GM23338 (cell line): ENCODE results near the gene CTRB1. TPM values are rescaled to one million over a fixed set of nuclear protein-coding genes. Genes with fewer than 3 reads are reported as not detected.
A peak's percentile ranks its signal among the peaks of the same experiment; 100 is the strongest.

Source experiments
- ATAC-seq: fragments of 200-7000 bp; cut with Tn5 transposase; 3 replicates; pipeline ENCODE4 v1.9.1; 2020
- DNase-seq: peaks from one replicate; pipeline ENCODE4 v3.0.0-alpha.2; 2015; ENCODE audit warnings: low spot score
- H2AFZ ChIP-seq: fragments of 200-600 bp; sonication (generic); 2 replicates; pipeline ENCODE4 v1.8.0; 2016; ENCODE audit warnings: antibody characterized with exemption, mild to moderate bottlenecking, moderate library complexity
- H3F3A ChIP-seq: fragments of 200-600 bp; sonication (generic); replicated peaks from 2 replicates; pipeline ENCODE4 v1.8.0; 2017; ENCODE audit warnings: antibody characterized with exemption, mixed run types, low read depth
- H3K27ac ChIP-seq: fragments of 200-600 bp; sonication (generic); 2 replicates; pipeline ENCODE4 v1.6.1; 2016; ENCODE audit warnings: low read depth
- H3K27me3 ChIP-seq: fragments of 200-600 bp; sonication (generic); 2 replicates; pipeline ENCODE4 v1.8.0; 2016; ENCODE audit warnings: mild to moderate bottlenecking, mixed run types, moderate library complexity; ENCODE audit not compliant: insufficient read depth
- H3K36me3 ChIP-seq: fragments of 200-600 bp; sonication (generic); 2 replicates; pipeline ENCODE4 v1.8.0; 2016; ENCODE audit warnings: mild to moderate bottlenecking; ENCODE audit not compliant: insufficient read depth
- H3K4me1 ChIP-seq: fragments of 200-600 bp; sonication (generic); 2 replicates; pipeline ENCODE4 v1.8.0; 2016; ENCODE audit warnings: mild to moderate bottlenecking, moderate library complexity; ENCODE audit not compliant: insufficient read depth
- H3K4me2 ChIP-seq: fragments of 200-600 bp; sonication (generic); 2 replicates; pipeline ENCODE4 v1.7.1; 2017; ENCODE audit warnings: mixed run types
- H3K4me3 ChIP-seq: fragments of 200-600 bp; sonication (generic); 2 replicates; pipeline ENCODE4 v1.6.1; 2016; ENCODE audit warnings: mixed run types
- H3K79me2 ChIP-seq: fragments of 200-600 bp; sonication (generic); replicated peaks from 2 replicates; pipeline ENCODE4 v1.8.0; 2017; ENCODE audit warnings: mild to moderate bottlenecking; ENCODE audit not compliant: insufficient read depth
- H3K9me2 ChIP-seq: fragments of 200-600 bp; sonication (generic); 2 replicates; pipeline ENCODE4 v1.8.0; 2017; ENCODE audit not compliant: insufficient read depth
- H4K20me1 ChIP-seq: fragments of 200-600 bp; sonication (generic); replicated peaks from 2 replicates; pipeline ENCODE4 v1.8.0; 2017; ENCODE audit warnings: mild to moderate bottlenecking; ENCODE audit not compliant: insufficient read depth
- H3K27ac Mint-ChIP-seq: 2 replicates; pipeline ENCODE4 v1.8.0; 2020; ENCODE audit warnings: inconsistent platforms, mild to moderate bottlenecking, moderate library complexity, mixed read lengths
- H3K27me3 Mint-ChIP-seq: 3 replicates; pipeline ENCODE4 v1.8.0; 2022; ENCODE audit warnings: low read depth, mild to moderate bottlenecking, moderate library complexity, mixed read lengths, inconsistent platforms; ENCODE audit not compliant: insufficient read depth, poor library complexity
- H3K36me3 Mint-ChIP-seq: 3 replicates; pipeline ENCODE4 v1.8.0; 2021; ENCODE audit warnings: low read depth, mild to moderate bottlenecking, inconsistent platforms, moderate library complexity, mixed read lengths
- H3K4me1 Mint-ChIP-seq: 3 replicates; pipeline ENCODE4 v1.8.0; 2020; ENCODE audit warnings: mild to moderate bottlenecking, inconsistent platforms, mixed read lengths
- H3K4me3 Mint-ChIP-seq: 3 replicates; pipeline ENCODE4 v1.8.0; 2021; ENCODE audit warnings: moderate library complexity, mild to moderate bottlenecking, inconsistent platforms, mixed read lengths
- H3K9me3 Mint-ChIP-seq: 3 replicates; pipeline ENCODE4 v1.8.0; 2020; ENCODE audit warnings: moderate library complexity, mild to moderate bottlenecking, inconsistent platforms, mixed read lengths
- CREB1 ChIP-seq: fragments of 250-450 bp; sonication (Bioruptor Pico); IDR thresholded peaks from 2 replicates; pipeline ENCODE4 v1.5.0; 2020; ENCODE audit warnings: low read depth, mild to moderate bottlenecking, moderate library complexity
- NANOG ChIP-seq: IDR thresholded peaks from 2 replicates; pipeline ENCODE4 v1.6.1; 2016; ENCODE audit warnings: antibody characterized with exemption, borderline replicate concordance
- STAT1 ChIP-seq: IDR thresholded peaks from one replicate; pipeline ENCODE4 v1.6.1; 2016; ENCODE audit warnings: antibody characterized with exemption; ENCODE audit not compliant: unreplicated experiment
- ZNF331 ChIP-seq: fragments of 250-450 bp; sonication (Bioruptor Pico); IDR thresholded peaks from 2 replicates; pipeline ENCODE4 v1.5.0; 2020; ENCODE audit warnings: low read depth, mild to moderate bottlenecking, moderate library complexity
- polyA plus RNA-seq: library from polyadenylated mRNA; unstranded; fragments of >200 nt; fragmentation: Nextera tagmentation; extraction: Ambion mirVana; gene quantifications from 2 replicates; pipeline ENCODE4 v1.2.1, GENCODE V29; 2016
- total RNA-seq: library from RNA; depleted of rRNA; stranded (reverse); fragments of >200 nt; shearing (Covaris generic); gene quantifications from 2 replicates; pipeline ENCODE4 v1.2.3, GENCODE V29; 2014
- TF ChIP-seq, protein P1 (sequence below): fragments of 250-450 bp; sonication (Bioruptor Pico); IDR thresholded peaks from 2 replicates; pipeline ENCODE4 v1.5.0; 2020; ENCODE audit warnings: mild to moderate bottlenecking, moderate library complexity

Gene CTRB1
- total and polyA plus RNA-seq, 2 experiments from 2014 or later, result not detected

DNA sequence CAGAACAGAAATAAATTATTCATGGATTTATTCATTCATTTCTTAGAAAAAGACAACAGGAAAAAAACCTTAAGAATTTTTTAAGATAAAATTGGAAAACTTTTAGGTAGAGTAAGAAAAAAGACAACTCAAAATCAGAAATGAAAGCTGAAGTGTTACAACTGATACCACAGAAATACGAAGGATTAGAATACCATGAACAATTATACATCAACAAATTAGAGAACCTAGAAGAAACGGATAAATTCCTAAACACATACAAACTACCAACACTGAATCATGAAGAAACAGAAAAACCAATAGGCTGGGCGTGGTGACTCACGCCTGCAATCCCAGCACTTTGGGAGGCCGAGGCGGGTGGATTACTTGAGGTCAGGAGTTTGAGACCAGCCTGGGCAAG, 39.6 kb upstream of the CTRB1 start:
- Histone ChIP-seq H3K27ac (no peak overlapping the region), H3K9me2 (no peaks in the 10 kb centered on the region), H3K27me3 (no peaks in the 10 kb centered on the region), H2AFZ (no peak overlapping the region), H3K79me2 (no peaks in the 10 kb centered on the region), H3F3A (no peaks in the 10 kb centered on the region), H4K20me1 (no peaks in the 10 kb centered on the region), H3K4me2 (no peak overlapping the region), H3K4me3 (no peak overlapping the region), H3K4me1 (no peaks in the 10 kb centered on the region), H3K36me3 (peaks cover 5% of the 10 kb centered on the region; the same call in 1 of the 2 replicates)
- Mint-ChIP-seq H3K36me3 (peaks cover 11% of the 10 kb centered on the region), H3K9me3 (peaks cover 26% of the 10 kb centered on the region), H3K4me3 (no peak overlapping the region), H3K4me1 (no peaks in the 10 kb centered on the region), H3K27me3 (peaks cover 3% of the 10 kb centered on the region), H3K27ac (no peak overlapping the region)
- TF ChIP-seq, protein P1, sequence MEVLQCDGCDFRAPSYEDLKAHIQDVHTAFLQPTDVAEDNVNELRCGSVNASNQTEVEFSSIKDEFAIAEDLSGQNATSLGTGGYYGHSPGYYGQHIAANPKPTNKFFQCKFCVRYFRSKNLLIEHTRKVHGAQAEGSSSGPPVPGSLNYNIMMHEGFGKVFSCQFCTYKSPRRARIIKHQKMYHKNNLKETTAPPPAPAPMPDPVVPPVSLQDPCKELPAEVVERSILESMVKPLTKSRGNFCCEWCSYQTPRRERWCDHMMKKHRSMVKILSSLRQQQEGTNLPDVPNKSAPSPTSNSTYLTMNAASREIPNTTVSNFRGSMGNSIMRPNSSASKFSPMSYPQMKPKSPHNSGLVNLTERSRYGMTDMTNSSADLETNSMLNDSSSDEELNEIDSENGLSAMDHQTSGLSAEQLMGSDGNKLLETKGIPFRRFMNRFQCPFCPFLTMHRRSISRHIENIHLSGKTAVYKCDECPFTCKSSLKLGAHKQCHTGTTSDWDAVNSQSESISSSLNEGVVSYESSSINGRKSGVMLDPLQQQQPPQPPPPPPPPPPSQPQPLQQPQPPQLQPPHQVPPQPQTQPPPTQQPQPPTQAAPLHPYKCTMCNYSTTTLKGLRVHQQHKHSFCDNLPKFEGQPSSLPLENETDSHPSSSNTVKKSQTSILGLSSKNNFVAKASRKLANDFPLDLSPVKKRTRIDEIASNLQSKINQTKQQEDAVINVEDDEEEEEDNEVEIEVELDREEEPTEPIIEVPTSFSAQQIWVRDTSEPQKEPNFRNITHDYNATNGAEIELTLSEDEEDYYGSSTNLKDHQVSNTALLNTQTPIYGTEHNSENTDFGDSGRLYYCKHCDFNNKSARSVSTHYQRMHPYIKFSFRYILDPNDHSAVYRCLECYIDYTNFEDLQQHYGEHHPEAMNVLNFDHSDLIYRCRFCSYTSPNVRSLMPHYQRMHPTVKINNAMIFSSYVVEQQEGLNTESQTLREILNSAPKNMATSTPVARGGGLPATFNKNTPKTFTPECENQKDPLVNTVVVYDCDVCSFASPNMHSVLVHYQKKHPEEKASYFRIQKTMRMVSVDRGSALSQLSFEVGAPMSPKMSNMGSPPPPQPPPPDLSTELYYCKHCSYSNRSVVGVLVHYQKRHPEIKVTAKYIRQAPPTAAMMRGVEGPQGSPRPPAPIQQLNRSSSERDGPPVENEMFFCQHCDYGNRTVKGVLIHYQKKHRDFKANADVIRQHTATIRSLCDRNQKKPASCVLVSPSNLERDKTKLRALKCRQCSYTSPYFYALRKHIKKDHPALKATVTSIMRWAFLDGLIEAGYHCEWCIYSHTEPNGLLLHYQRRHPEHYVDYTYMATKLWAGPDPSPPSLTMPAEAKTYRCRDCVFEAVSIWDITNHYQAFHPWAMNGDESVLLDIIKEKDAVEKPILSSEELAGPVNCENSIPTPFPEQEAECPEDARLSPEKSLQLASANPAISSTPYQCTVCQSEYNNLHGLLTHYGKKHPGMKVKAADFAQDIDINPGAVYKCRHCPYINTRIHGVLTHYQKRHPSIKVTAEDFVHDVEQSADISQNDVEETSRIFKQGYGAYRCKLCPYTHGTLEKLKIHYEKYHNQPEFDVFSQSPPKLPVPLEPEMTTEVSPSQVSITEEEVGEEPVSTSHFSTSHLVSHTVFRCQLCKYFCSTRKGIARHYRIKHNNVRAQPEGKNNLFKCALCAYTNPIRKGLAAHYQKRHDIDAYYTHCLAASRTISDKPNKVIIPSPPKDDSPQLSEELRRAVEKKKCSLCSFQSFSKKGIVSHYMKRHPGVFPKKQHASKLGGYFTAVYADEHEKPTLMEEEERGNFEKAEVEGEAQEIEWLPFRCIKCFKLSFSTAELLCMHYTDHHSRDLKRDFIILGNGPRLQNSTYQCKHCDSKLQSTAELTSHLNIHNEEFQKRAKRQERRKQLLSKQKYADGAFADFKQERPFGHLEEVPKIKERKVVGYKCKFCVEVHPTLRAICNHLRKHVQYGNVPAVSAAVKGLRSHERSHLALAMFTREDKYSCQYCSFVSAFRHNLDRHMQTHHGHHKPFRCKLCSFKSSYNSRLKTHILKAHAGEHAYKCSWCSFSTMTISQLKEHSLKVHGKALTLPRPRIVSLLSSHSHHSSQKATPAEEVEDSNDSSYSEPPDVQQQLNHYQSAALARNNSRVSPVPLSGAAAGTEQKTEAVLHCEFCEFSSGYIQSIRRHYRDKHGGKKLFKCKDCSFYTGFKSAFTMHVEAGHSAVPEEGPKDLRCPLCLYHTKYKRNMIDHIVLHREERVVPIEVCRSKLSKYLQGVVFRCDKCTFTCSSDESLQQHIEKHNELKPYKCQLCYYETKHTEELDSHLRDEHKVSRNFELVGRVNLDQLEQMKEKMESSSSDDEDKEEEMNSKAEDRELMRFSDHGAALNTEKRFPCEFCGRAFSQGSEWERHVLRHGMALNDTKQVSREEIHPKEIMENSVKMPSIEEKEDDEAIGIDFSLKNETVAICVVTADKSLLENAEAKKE (CRISPR knock-in tag), result no peak
- no peak for TF ChIP-seq CREB1 (CRISPR knock-in tag)
- TF ChIP-seq ZNF331, result no peak
- no peak for TF ChIP-seq STAT1
- no peak for DNase-seq
- ATAC-seq, result no peak

DNA sequence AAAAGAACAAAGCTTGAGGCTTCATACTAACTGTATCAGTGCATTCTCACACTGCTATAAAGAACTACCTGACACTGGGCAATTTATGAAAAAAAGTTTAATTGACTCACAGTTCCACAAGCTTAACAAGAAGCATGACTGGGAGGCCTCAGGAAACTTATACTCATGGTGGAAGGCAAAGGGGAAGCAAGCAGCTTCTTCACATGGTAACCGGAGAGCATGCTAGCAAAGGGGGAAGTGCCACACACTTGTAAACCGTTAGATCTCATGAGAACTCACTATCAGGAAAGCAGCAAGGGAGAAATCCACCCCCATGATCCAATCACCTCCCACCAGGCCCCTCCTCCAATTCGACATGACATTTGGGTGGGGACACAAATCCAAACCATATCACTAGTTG, 37.2 kb upstream of the CTRB1 start:
- no peaks in the 10 kb centered on the region for H3K27me3 ChIP-seq
- H3K79me2 ChIP-seq, result no peaks in the 10 kb centered on the region
- DNase-seq (no peak), ATAC-seq (no peak)
- H3K36me3 ChIP-seq, result peaks cover 3% of the 10 kb centered on the region; the same call in 1 of the 2 replicates
- no peaks in the 10 kb centered on the region for H3K36me3 Mint-ChIP-seq
- H3K27ac Mint-ChIP-seq, result no peak overlapping the region
- H3K4me1 Mint-ChIP-seq, result no peaks in the 10 kb centered on the region
- peaks cover 6% of the 10 kb centered on the region for H3K27me3 Mint-ChIP-seq
- TF ChIP-seq NANOG (no peak), STAT1 (no peak), ZNF331 (no peak)
- H3K27ac ChIP-seq, result no peak overlapping the region
- H3K4me3 ChIP-seq, result no peak overlapping the region
- no peaks in the 10 kb centered on the region for H4K20me1 ChIP-seq
- peaks cover 4% of the 10 kb centered on the region for H3K9me3 Mint-ChIP-seq
- H3K4me2 ChIP-seq, result no peak overlapping the region
- H3K4me3 Mint-ChIP-seq, result no peak overlapping the region
- H3K9me2 ChIP-seq, result no peaks in the 10 kb centered on the region
- H3F3A ChIP-seq, result no peaks in the 10 kb centered on the region
- H3K4me1 ChIP-seq, result no peaks in the 10 kb centered on the region
- 0 out of 2 replicates have a peak overlapping the region, but pooled peaks have one; percentile 6 for H2AFZ ChIP-seq
